ENCODE measurements around the gene RAB11B. TPM values are rescaled to one million over a fixed set of nuclear protein-coding genes. Genes with fewer than 3 reads are reported as not detected.
A peak's percentile ranks its signal among the peaks of the same experiment; 100 is the strongest.

RAB11B gene
- total and polyA plus RNA-seq, 9 of the 15 experiments (the other 6 are each of a cell fraction or from before 2014, with no cell fraction given), result 0.74 to 71.0 (median 13.8) TPM

- no peak for TF ChIP-seq ZNF76 (CRISPR knock-in tag; IDR thresholded peaks at IDR 0.05; ENCODE audit: borderline replicate concordance)
- no peak for TF ChIP-seq CBX5 (IDR thresholded peaks at IDR 0.05; ENCODE audit: borderline replicate concordance, low read depth)
- TF ChIP-seq DNMT1 (IDR thresholded peaks at IDR 0.05), result no peak
- TF ChIP-seq ATF7 (IDR thresholded peaks at IDR 0.05), result peak; percentile 92
- TF ChIP-seq HNRNPK (IDR thresholded peaks at IDR 0.05; ENCODE audit: low read depth, low read length, poor library complexity, severe bottlenecking), result no peak
- TF ChIP-seq SNRNP70 (optimal IDR thresholded peaks at IDR 0.05; ENCODE audit: low read depth, low read length), result no peak
- TF ChIP-seq ZNF431 (CRISPR knock-in tag; IDR thresholded peaks at IDR 0.05), result no peak
- TF ChIP-seq ZNF785 (CRISPR knock-in tag; IDR thresholded peaks at IDR 0.05), result no peak
- no peak for TF ChIP-seq EP400 (IDR thresholded peaks at IDR 0.05)
- no peak for TF ChIP-seq PPARD (CRISPR knock-in tag; IDR thresholded peaks at IDR 0.05)
- TF ChIP-seq SMC3 (conservative IDR thresholded peaks at IDR 0.05; ENCODE audit: insufficient read depth, low read depth, low read length), result no peak
- 0 out of 2 replicates have a peak, but pooled peaks have one; percentile 43 for TF ChIP-seq MTA3 (IDR thresholded peaks at IDR 0.05; ENCODE audit: borderline replicate concordance)
- TF ChIP-seq FOXK1 (CRISPR knock-in tag; IDR thresholded peaks at IDR 0.05; ENCODE audit: borderline replicate concordance), result no peak
- no peak for TF ChIP-seq PHB (CRISPR knock-in tag; IDR thresholded peaks at IDR 0.05)
- TF ChIP-seq STAT6 (CRISPR knock-in tag; IDR thresholded peaks at IDR 0.05), result no peak
- TF ChIP-seq POLR2B (IDR thresholded peaks at IDR 0.05; ENCODE audit: low read depth, partially characterized antibody), result no peak
- TF ChIP-seq ILF3 (IDR thresholded peaks at IDR 0.05; ENCODE audit: borderline replicate concordance), result no peak
- TF ChIP-seq ESRRB (CRISPR knock-in tag; IDR thresholded peaks at IDR 0.05; ENCODE audit: borderline replicate concordance), result no peak
- TF ChIP-seq ZBTB17 (CRISPR knock-in tag; IDR thresholded peaks at IDR 0.05), result no peak
Observed at GRCh38 chr19:8423817-8424223, 33.7 kb downstream of the RAB11B start (continued).

All from K562 (cell line).